Endothelial cell of umbilical vein (primary cell): ENCODE measurements around the gene DTWD2. TPM values are rescaled to one million over a fixed set of nuclear protein-coding genes. Genes with fewer than 3 reads are reported as not detected.

Experiments used
- BruUV-seq: library from RNA; stranded (reverse); fragments of 400-500 nt; replicated peaks from 2 replicates; lab custom pipeline; 2021; lab: Mats Ljungman, UMichigan
- CTCF ChIA-PET: fragments of 300-600, 350-600 bp; sonication (Branson Sonifier 250); formaldehyde crosslinking; loops from one replicate; lab custom pipeline; 2021; ENCODE audit warnings: antibody characterized with exemption, inconsistent platforms; lab: Charles Lee
- POLR2A ChIA-PET: fragments of 300-600, 350-600 bp; sonication (Branson Sonifier 250); formaldehyde crosslinking; loops from one replicate; lab custom pipeline; 2021; ENCODE audit warnings: antibody characterized with exemption, inconsistent platforms; lab: Charles Lee
- DNase-seq: peaks from one replicate; pipeline ENCODE4 v3.0.0-alpha.2; 2011; ENCODE audit warnings: low read depth, low spot score
- FAIRE-seq: peaks from 2 replicates; lab custom pipeline; 2011; peaks lifted over from hg19 to GRCh38; lab: Jason Lieb, UNC
- H2AFZ ChIP-seq: 2 replicates; pipeline ENCODE4 v1.6.0; 2012; ENCODE audit warnings: low read depth, low read length, control low read depth, inconsistent platforms
- H3K27ac ChIP-seq: 2 replicates; pipeline ENCODE4 v1.5.1; 2011; ENCODE audit warnings: low read depth, mild to moderate bottlenecking, control low read depth, low read length, moderate library complexity; ENCODE audit not compliant: insufficient read depth
- H3K27me3 ChIP-seq, 2 experiments: 2 replicates each; pipeline versions ENCODE4 v1.6.0 to v1.6.1; 2011; ENCODE audit warnings: low read length in 2 of 2, mixed read lengths in 1 of 2; ENCODE audit not compliant: control insufficient read depth in 2 of 2, insufficient read depth in 2 of 2
- H3K36me3 ChIP-seq, 2 experiments: 2 replicates in 1 of 2; 3 replicates in 1 of 2; pipeline ENCODE4 v1.5.1; 2011; ENCODE audit warnings: low read length in 2 of 2, mild to moderate bottlenecking in 1 of 2, moderate library complexity in 1 of 2; ENCODE audit not compliant: control insufficient read depth in 2 of 2, insufficient read depth in 2 of 2; ENCODE audit errors: extremely low read depth in 1 of 2
- H3K4me1 ChIP-seq: 3 replicates; pipeline ENCODE4 v1.5.1; 2011; ENCODE audit warnings: mild to moderate bottlenecking, low read length; ENCODE audit not compliant: control insufficient read depth, insufficient read depth; ENCODE audit errors: extremely low read depth
- H3K4me2 ChIP-seq: 2 replicates; pipeline ENCODE4 v1.6.1; 2011; ENCODE audit warnings: low read length, control low read depth, mixed read lengths; ENCODE audit not compliant: insufficient read depth
- H3K4me3 ChIP-seq, 3 experiments: fragments of 200-600 bp in 1 of 3; sonication (generic), shearing (Covaris generic) in 1 of 3; replicated peaks in 1 of 3; 2 replicates each; pipeline ENCODE4 v1.5.1; 2011 to 2016; ENCODE audit warnings: control low read depth in 3 of 3, low read length in 3 of 3, mild to moderate bottlenecking in 2 of 3, inconsistent platforms in 1 of 3, low read depth in 1 of 3, moderate library complexity in 1 of 3; ENCODE audit not compliant: insufficient read depth in 1 of 3
- H3K79me2 ChIP-seq: 2 replicates; pipeline ENCODE4 v1.6.0; 2012; ENCODE audit warnings: low read length, inconsistent platforms; ENCODE audit not compliant: control insufficient read depth, insufficient read depth
- H3K9ac ChIP-seq: replicated peaks from 2 replicates; pipeline ENCODE3; 2011; ENCODE audit warnings: low read length, control low read depth; ENCODE audit not compliant: insufficient read depth; ENCODE audit errors: extremely low read depth
- H3K9me1 ChIP-seq: replicated peaks from 3 replicates; pipeline ENCODE4 v1.6.0; 2011; ENCODE audit warnings: mild to moderate bottlenecking, low read length; ENCODE audit not compliant: control insufficient read depth, insufficient read depth; ENCODE audit errors: extremely low read depth
- H3K9me3 ChIP-seq: replicated peaks from 2 replicates; pipeline ENCODE4 v1.5.1; 2012; ENCODE audit warnings: low read length, inconsistent platforms; ENCODE audit not compliant: control insufficient read depth, insufficient read depth
- H4K20me1 ChIP-seq: replicated peaks from 2 replicates; pipeline ENCODE3; 2011; ENCODE audit warnings: mild to moderate bottlenecking, low read length; ENCODE audit not compliant: control insufficient read depth, insufficient read depth; ENCODE audit errors: extremely low read depth
- CTCF ChIP-seq, 2 donors: IDR thresholded peaks; 1 replicate in 1 of 2; 2 replicates in 1 of 2; pipeline ENCODE4 v1.5.1; 2011; ENCODE audit warnings: low read length in 2 of 2, mild to moderate bottlenecking in 2 of 2, moderate library complexity in 2 of 2, control low read depth in 1 of 2, inconsistent platforms in 1 of 2, low read depth in 1 of 2; ENCODE audit not compliant: insufficient read depth in 1 of 2; ENCODE audit errors: extremely low read depth in 1 of 2
- EZH2 ChIP-seq: IDR thresholded peaks from 2 replicates; pipeline ENCODE4 v1.6.1; 2012; ENCODE audit warnings: borderline replicate concordance, low read depth, mild to moderate bottlenecking, moderate library complexity, low read length, inconsistent platforms; ENCODE audit not compliant: severe bottlenecking
- FOS ChIP-seq: IDR thresholded peaks from 2 replicates; pipeline ENCODE4 v1.6.1; 2011; ENCODE audit warnings: mild to moderate bottlenecking, low read length, moderate library complexity, borderline replicate concordance; ENCODE audit not compliant: insufficient read depth
- GATA2 ChIP-seq: IDR thresholded peaks from 2 replicates; pipeline ENCODE4 v1.7.0; 2011; ENCODE audit warnings: low read depth, mild to moderate bottlenecking, moderate library complexity, mixed read lengths, low read length; ENCODE audit not compliant: insufficient read length, insufficient read depth
- JUN ChIP-seq: IDR thresholded peaks from 2 replicates; pipeline ENCODE4 v1.6.1; 2011; ENCODE audit warnings: borderline replicate concordance, low read depth; ENCODE audit not compliant: insufficient read length, insufficient read depth
- MAX ChIP-seq: IDR thresholded peaks from 2 replicates; pipeline ENCODE4 v1.6.1; 2011; ENCODE audit not compliant: insufficient read depth, insufficient read length
- MYC ChIP-seq: IDR thresholded peaks from one replicate; pipeline ENCODE4 v1.6.1; 2011; ENCODE audit warnings: mild to moderate bottlenecking, low read depth, low read length
- POLR2A ChIP-seq: IDR thresholded peaks from 2 replicates; pipeline ENCODE4 v1.6.1; 2012; ENCODE audit warnings: low read depth, mild to moderate bottlenecking, control low read depth, low read length
- POLR2AphosphoS5 ChIP-seq: IDR thresholded peaks from 2 replicates; pipeline ENCODE4 v1.6.1; 2012; ENCODE audit warnings: low read depth, mild to moderate bottlenecking, control low read depth, low read length, moderate library complexity; ENCODE audit not compliant: insufficient read depth
- dilution Hi-C: fragments of 300-500 bp; cut with MboI; formaldehyde crosslinking; loops from one replicate; pipeline ENCODE4 v1.15.0; 2019; ENCODE audit warnings: low sequenced_read_pairs; ENCODE audit not compliant: extremely low pct_ligation_motif_present
- intact Hi-C: fragments of 100-400 bp; cut with micrococcal nuclease; formaldehyde crosslinking; loops from one replicate; pipeline ENCODE4 v1.10.0; 2022
- polyA plus RNA-seq, 4 experiments: library from polyadenylated mRNA; depleted of rRNA in 3 of 4; stranded (reverse) in 3 of 4; unstranded in 1 of 4; fragments of >200 nt; gene quantifications; 2 replicates each; pipeline versions ENCODE4 v1.2.1 to v1.2.3, GENCODE V29; 2011 to 2012; ENCODE audit warnings: missing spikeins in 1 of 4
- total RNA-seq: library from RNA; stranded (reverse); gene quantifications from 2 replicates; pipeline ENCODE4 v1.2.3, GENCODE V29; 2021

The DTWD2 gene
- total and polyA plus RNA-seq, 2 donors (not counting 3 experiments of a cell fraction or from before 2014, with no cell fraction given): 0.99 to 1.1 TPM

- no TSS peak for BruUV-seq
- Histone ChIP-seq H3K79me2 (no peaks in the 10 kb centered on the region), H4K20me1 (no peaks in the 10 kb centered on the region), H3K27me3 (no peaks in the 10 kb centered on the region), H3K9me3 (no peaks in the 10 kb centered on the region), H3K27ac (no peak overlapping the region), H3K9ac (no peak overlapping the region), H3K4me3 (no peak overlapping the region), H3K4me1 (no peaks in the 10 kb centered on the region), H3K4me2 (no peak overlapping the region), H3K36me3 (no peaks in the 10 kb centered on the region), H2AFZ (no peak overlapping the region), H3K9me1 (no peaks in the 10 kb centered on the region)
- FAIRE-seq: no peak
- POLR2A ChIA-PET: no interaction called here
- intact Hi-C loops: no loop called here
- dilution Hi-C loops: no loop called here
- TF ChIP-seq CTCF (IDR thresholded peaks at IDR 0.05; ENCODE audit: extremely low read depth in 1 of 2, insufficient read depth in 1 of 2, low read depth in 1 of 2, low read length in 2 of 2) (no peak), POLR2A (no peak), JUN (no peak), MYC (no peak), GATA2 (no peak), MAX (no peak), POLR2AphosphoS5 (no peak), FOS (no peak), EZH2 (no peak)
- no peak for DNase-seq
- CTCF ChIA-PET: interaction anchor here (1.0 to 1.5 kb wide), 2 partner anchors 10 to 15 kb away, joined by 3 to 4 read pairs; no protein-coding TSS in a partner anchor
These were observed 99.8 kb downstream of the DTWD2 start for GRCh38 chr5:118888556-118888955.
